Adrenal gland (tissue), 12 donors: ENCODE results near the gene SFTPA1. TPM values are rescaled to one million over a fixed set of nuclear protein-coding genes. Genes with fewer than 3 reads are reported as not detected.
"Not testable (repeated sequence)": the region's sequence is repeated elsewhere in the genome, so short reads cannot be mapped to it uniquely, and the experiment has no call there.

Experiments used
- DNase-seq, 7 donors: peaks; one replicate each; pipeline ENCODE4 v3.0.0-alpha.2; 2019 to 2020
- H3K27ac ChIP-seq, 5 donors: fragments of 200-600 bp; sonication (generic) in 4 of 5; 1 replicate in 3 of 5; 2 replicates in 2 of 5; pipeline versions ENCODE4 v1.5.1 to v1.8.0; 2016 to 2020; ENCODE audit warnings: mild to moderate bottlenecking in 1 of 5
- H3K27me3 ChIP-seq: fragments of 200-600 bp; 2 replicates; pipeline ENCODE4 v1.8.0; 2021
- H3K36me3 ChIP-seq, 2 donors: fragments of 200-600 bp; replicated peaks in 1 of 2; 1 replicate in 1 of 2; 2 replicates in 1 of 2; pipeline versions ENCODE4 v1.5.1 to v1.8.0; 2018 to 2022
- H3K4me1 ChIP-seq, 2 donors: fragments of 200-600 bp; replicated peaks in 1 of 2; 1 replicate in 1 of 2; 2 replicates in 1 of 2; pipeline versions ENCODE4 v1.5.1 to v1.8.0; 2018 to 2021
- H3K4me3 ChIP-seq, 4 donors: fragments of 200-600 bp; sonication (generic) in 3 of 4; one replicate each; pipeline ENCODE4 v1.5.1; 2016 to 2018
- H3K9me3 ChIP-seq, 3 donors: fragments of 200-600 bp; sonication (generic) in 1 of 3; replicated peaks in 1 of 3; 1 replicate in 2 of 3; 2 replicates in 1 of 3; pipeline versions ENCODE4 v1.5.1 to v1.8.0; 2016 to 2021
- CTCF ChIP-seq, 6 experiments: fragments of 450-650 bp in 4 of 6; fragments of 200-600 bp in 2 of 6; sonication (generic) in 1 of 6; IDR thresholded peaks; 1 replicate in 5 of 6; 2 replicates in 1 of 6; pipeline versions ENCODE4 v1.5.1 to v1.8.0; 2016 to 2021; ENCODE audit warnings: antibody characterized with exemption in 6 of 6, mild to moderate bottlenecking in 2 of 6, moderate library complexity in 1 of 6
- POLR2A ChIP-seq, 2 donors: fragments of 450-650 bp; IDR thresholded peaks; one replicate each; pipeline ENCODE4 v1.6.1; 2017; ENCODE audit warnings: antibody characterized with exemption in 2 of 2, mild to moderate bottlenecking in 2 of 2, moderate library complexity in 1 of 2
- WGBS, 4 donors: extraction: QIAGEN DNeasy Blood & Tissue Kit in 2 of 4; methylation state at CpG; one replicate each; pipeline versions ENCODE4 v1.1.5 to v1.1.7; 2013 to 2017; 5-methylcytosine and 5-hydroxymethylcytosine counted together
- intact Hi-C, 2 donors: fragments of 100-400 bp; cut with DNase I; formaldehyde crosslinking; loops; one replicate each; pipeline versions ENCODE4 v1.14.1 to v1.15.0; 2022 to 2023
- polyA plus RNA-seq, 3 donors: library from polyadenylated mRNA; stranded (reverse); fragments of 200-250 nt in 2 of 3; fragments of 350-450 nt in 1 of 3; fragmentation: Illumina TruSeq in 1 of 3; extraction: RNeasy Lipid Tissue Mini Kit (QIAGEN cat#74804) in 1 of 3; gene quantifications; one replicate each; pipeline ENCODE4 v1.2.3, GENCODE V29; 2013 to 2014
- total RNA-seq, 9 donors: library from RNA; depleted of rRNA in 4 of 9; stranded (reverse); fragments of >200 nt in 4 of 9; fragments of 120-200 nt in 1 of 9; fragmentation: NEBNext Ultra II Directional in 1 of 9; extraction: Animal tissue kit (Norgen Biotek cat#: 25700) in 1 of 9; gene quantifications; one replicate each; pipeline versions ENCODE4 v1.1.0 to v1.2.4, GENCODE V29; 2013 to 2023
- donor health status: healthy with polysubstance abuse.
- donor health status: Bipolar disorder and iron deficiency.
- donor health status: DM: yes; HTN: yes; CAD: no.
- donor health status: DM: no; HTN: no; CAD: no.
- donor health status: DM: no; HTN: no; CAD: no.
- donor health status: DM: yes; HTN: yes; CAD: no.

Gene SFTPA1
- total and polyA plus RNA-seq, 12 donors: 0.09 to 11.2 (median 0.84) TPM; not detected in 7

GRCh38 chr10:79616164-79616563 is 5.4 kb downstream of the SFTPA1 start:
- DNase-seq: no peak
- Histone ChIP-seq H3K36me3 (no peaks in the 10 kb centered on the region), H3K4me3 (no peak overlapping the region), H3K27ac (no peak overlapping the region), H3K27me3 (no peaks in the 10 kb centered on the region), H3K9me3 (no peaks in the 10 kb centered on the region), H3K4me1 (no peaks in the 10 kb centered on the region)
- intact Hi-C loops: no loop called here
- 82 to 92% (median 91%) methylated on average over 1 of the region's 1 CpG for WGBS, 4 donors
- no peak for TF ChIP-seq CTCF (IDR thresholded peaks at IDR 0.05)
- no peak for TF ChIP-seq POLR2A (IDR thresholded peaks at IDR 0.05)

- H3K27ac ChIP-seq, H3K27me3 ChIP-seq, H3K4me1 ChIP-seq, H3K9me3 ChIP-seq, intact Hi-C loops, DNase-seq, H3K36me3 ChIP-seq, H3K4me3 ChIP-seq: not testable (repeated sequence)
These were observed 12.9 kb downstream of the SFTPA1 start for GRCh38 chr10:79623663-79624062.

- Histone ChIP-seq H3K9me3 (peaks cover 0 to 4% (median 0%) of the 10 kb centered on the region in 3 donors), H3K4me3 (no peak overlapping the region), H3K36me3 (no peaks in the 10 kb centered on the region), H3K27me3 (no peaks in the 10 kb centered on the region), H3K4me1 (no peaks in the 10 kb centered on the region), H3K27ac (no peak overlapping the region)
- DNase-seq: no peak
- TF ChIP-seq CTCF (IDR thresholded peaks at IDR 0.05) (no peak), POLR2A (IDR thresholded peaks at IDR 0.05) (no peak)
- intact Hi-C loops: no loop called here
- 59 to 82% (median 79%) methylated on average over 2 of the region's 2 CpGs for WGBS, 4 donors
These were observed 16.3 kb downstream of the SFTPA1 start for GRCh38 chr10:79627075-79627474.

- H3K4me1 ChIP-seq: no peaks in the 10 kb centered on the region
- intact Hi-C loops: no loop called here
- H3K4me3 ChIP-seq: no peak overlapping the region
- 74 to 90% (median 85%) methylated on average over 3 to 4 of the region's 4 CpGs for WGBS, 4 donors
- no peak for DNase-seq
- H3K27ac ChIP-seq: no peak overlapping the region
- TF ChIP-seq POLR2A (IDR thresholded peaks at IDR 0.05) (no peak), CTCF (IDR thresholded peaks at IDR 0.05) (no peak)
- no peaks in the 10 kb centered on the region for H3K36me3 ChIP-seq
- H3K9me3 ChIP-seq: peaks cover 0 to 4% (median 0%) of the 10 kb centered on the region in 3 donors
- H3K27me3 ChIP-seq: no peaks in the 10 kb centered on the region
These were observed 17.3 kb downstream of the SFTPA1 start for GRCh38 chr10:79628083-79628482.
